SK-N-SH (cell line): ENCODE measurements around the gene CENPU. TPM values are rescaled to one million over a fixed set of nuclear protein-coding genes. Genes with fewer than 3 reads are reported as not detected.

ENCODE experiments used
- CTCF ChIA-PET: fragments of 300-600, 350-600 bp; formaldehyde crosslinking; extraction: SDS; loops from one replicate; lab custom pipeline; 2021; lab: Yijun Ruan, JAX
- POLR2A ChIA-PET: fragments of 350-600 bp; sonication (Branson Sonifier 250); formaldehyde crosslinking; extraction: SDS; loops from one replicate; lab custom pipeline; 2020; ENCODE audit warnings: antibody characterized with exemption, inconsistent platforms; lab: Yijun Ruan, JAX
- DNase-seq: peaks from one replicate; pipeline ENCODE4 v3.0.0; 2012
- H2AFZ ChIP-seq: fragments of 200-600 bp; sonication (generic); 2 replicates; pipeline ENCODE4 v1.8.1; 2016; ENCODE audit warnings: antibody characterized with exemption, mild to moderate bottlenecking, low read depth
- H3F3A ChIP-seq: fragments of 200-600 bp; sonication (generic); replicated peaks from 2 replicates; pipeline ENCODE3; 2016; ENCODE audit warnings: antibody characterized with exemption, mild to moderate bottlenecking; ENCODE audit not compliant: insufficient read depth
- H3K27ac ChIP-seq, 2 experiments: fragments of 200-500 bp in 1 of 2; fragments of 200-600 bp in 1 of 2; sonication (Bioruptor generic) in 1 of 2; sonication (generic), shearing (Covaris generic) in 1 of 2; 2 replicates each; pipeline versions ENCODE4 v1.5.1 to v1.6.1; 2014 to 2016; ENCODE audit warnings: low read depth in 2 of 2, inconsistent platforms in 1 of 2, low read length in 1 of 2, mild to moderate bottlenecking in 1 of 2, mixed read lengths in 1 of 2
- H3K27me3 ChIP-seq: fragments of 200-600 bp; sonication (generic), shearing (Covaris generic); 2 replicates; pipeline ENCODE4 v1.6.1; 2016; ENCODE audit warnings: mixed run types; ENCODE audit not compliant: insufficient read depth
- H3K36me3 ChIP-seq, 2 experiments: fragments of 200-500 bp in 1 of 2; fragments of 200-600 bp in 1 of 2; sonication (Bioruptor generic) in 1 of 2; sonication (generic) in 1 of 2; replicated peaks in 1 of 2; 2 replicates each; pipeline versions ENCODE3 to v1.5.1; 2014 to 2016; ENCODE audit warnings: low read length in 1 of 2, mild to moderate bottlenecking in 1 of 2; ENCODE audit not compliant: insufficient read depth in 2 of 2, control insufficient read depth in 1 of 2
- H3K4me1 ChIP-seq, 2 experiments: fragments of 200-500 bp in 1 of 2; fragments of 200-600 bp in 1 of 2; sonication (Bioruptor generic) in 1 of 2; sonication (generic), shearing (Covaris generic) in 1 of 2; 2 replicates each; pipeline versions ENCODE4 v1.5.1 to v1.6.1; 2014 to 2016; ENCODE audit warnings: low read depth in 1 of 2, low read length in 1 of 2, mixed run types in 1 of 2; ENCODE audit not compliant: insufficient read depth in 2 of 2, control insufficient read depth in 1 of 2
- H3K4me2 ChIP-seq: fragments of 200-600 bp; sonication (generic), shearing (Covaris generic); 2 replicates; pipeline ENCODE4 v1.6.1; 2017; ENCODE audit warnings: mixed run types
- H3K4me3 ChIP-seq, 2 experiments: fragments of 200-500 bp in 1 of 2; fragments of 200-600 bp in 1 of 2; sonication (Bioruptor generic) in 1 of 2; sonication (generic), shearing (Covaris generic) in 1 of 2; 2 replicates each; pipeline versions ENCODE4 v1.5.1 to v1.8.1; 2014 to 2016; ENCODE audit warnings: low read depth in 2 of 2, inconsistent platforms in 1 of 2, low read length in 1 of 2, mild to moderate bottlenecking in 1 of 2, mixed read lengths in 1 of 2, moderate library complexity in 1 of 2
- H3K79me2 ChIP-seq: fragments of 200-600 bp; sonication (generic); 2 replicates; pipeline ENCODE4 v1.8.1; 2017; ENCODE audit warnings: mild to moderate bottlenecking; ENCODE audit not compliant: insufficient read depth
- H3K9ac ChIP-seq: fragments of 200-600 bp; sonication (generic); 2 replicates; pipeline ENCODE4 v1.6.1; 2017; ENCODE audit warnings: mixed run types
- H3K9me2 ChIP-seq: fragments of 200-600 bp; sonication (generic); 2 replicates; pipeline ENCODE4 v1.6.1; 2017; ENCODE audit warnings: mixed run types
- H3K9me3 ChIP-seq: fragments of 200-600 bp; sonication (generic); 2 replicates; pipeline ENCODE4 v1.6.1; 2017; ENCODE audit warnings: mixed run types, mild to moderate bottlenecking, moderate library complexity
- H4K20me1 ChIP-seq: fragments of 200-600 bp; sonication (generic); 2 replicates; pipeline ENCODE4 v1.6.1; 2017; ENCODE audit warnings: mild to moderate bottlenecking, mixed run types; ENCODE audit not compliant: insufficient read depth
- CHD2 ChIP-seq: fragments of 150-350 bp; IDR thresholded peaks from 2 replicates; pipeline ENCODE4 v1.6.1; 2018; ENCODE audit warnings: low read length; ENCODE audit not compliant: partially characterized antibody
- EP300 ChIP-seq, 2 experiments: IDR thresholded peaks; 2 replicates each; pipeline versions ENCODE4 v1.4.0 to v1.6.1; 2012; ENCODE audit warnings: borderline replicate concordance in 1 of 2, low read depth in 1 of 2, low read length in 1 of 2
- FOXM1 ChIP-seq: IDR thresholded peaks from 2 replicates; pipeline ENCODE4 v1.4.0; 2012; ENCODE audit warnings: low read depth, mild to moderate bottlenecking
- MEF2A ChIP-seq: IDR thresholded peaks from 2 replicates; pipeline ENCODE4 v1.4.0; 2012; ENCODE audit warnings: low read depth, borderline replicate concordance
- MXI1 ChIP-seq: IDR thresholded peaks from 2 replicates; pipeline ENCODE4 v1.6.1; 2012; ENCODE audit warnings: mild to moderate bottlenecking, low read depth, low read length, improper control_type of control experiment
- RCOR1 ChIP-seq: fragments of 150-350 bp; IDR thresholded peaks from 2 replicates; pipeline ENCODE4 v1.6.1; 2017; ENCODE audit warnings: antibody characterized with exemption, low read length
- TAF1 ChIP-seq: IDR thresholded peaks from 2 replicates; pipeline ENCODE4 v1.6.1; 2012; ENCODE audit warnings: low read depth, mild to moderate bottlenecking, low read length, moderate library complexity, borderline replicate concordance
- YY1 ChIP-seq: IDR thresholded peaks from 2 replicates; pipeline ENCODE4 v1.4.0; 2012; ENCODE audit warnings: low read depth, mild to moderate bottlenecking
- WGBS: methylation state at CpG from one replicate; pipeline ENCODE4 v1.1.6; 2017; ENCODE audit warnings: low lambda C conversion rate; 5-methylcytosine and 5-hydroxymethylcytosine counted together
- polyA plus RNA-seq, 3 experiments: library from polyadenylated mRNA; depleted of rRNA; stranded (reverse); fragments of >200 nt; gene quantifications; 2 replicates each; pipeline ENCODE4 v1.2.3, GENCODE V29; 2012
- TF ChIP-seq, protein P1 (sequence below): fragments of 150-350 bp; IDR thresholded peaks from 2 replicates; pipeline ENCODE4 v1.6.1; 2016; ENCODE audit warnings: mild to moderate bottlenecking, low read depth, low read length
- TF ChIP-seq, protein P2 (sequence below): IDR thresholded peaks from 2 replicates; pipeline ENCODE4; 2012

Gene CENPU
- polyA plus RNA-seq, 1 of the 3 experiments (the other 2 are of a cell fraction) = 8.7 TPM

DNA sequence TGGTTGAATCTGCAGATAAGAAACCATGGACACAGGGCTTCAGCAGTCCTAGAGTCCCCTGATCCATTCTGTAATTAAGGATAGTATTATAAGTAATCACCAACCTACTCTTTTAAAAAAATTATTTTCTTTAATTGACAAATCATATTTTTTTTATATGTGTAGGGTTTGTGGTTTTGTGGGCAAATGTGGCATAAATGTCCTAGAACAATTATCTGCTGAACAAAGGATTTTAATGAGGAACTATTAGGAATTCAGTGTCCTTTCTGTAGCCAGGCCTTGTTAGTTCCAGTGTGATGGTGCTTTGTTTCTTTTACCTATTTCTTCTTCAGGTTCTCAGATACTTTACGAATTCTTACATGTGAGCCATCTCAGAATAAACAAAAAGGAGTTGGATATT is 52.0 kb downstream of the CENPU start:
- WGBS = 94% methylated on average over 1 of the region's 1 CpG
- H3K9me2 ChIP-seq = no peaks in the 10 kb centered on the region

DNA sequence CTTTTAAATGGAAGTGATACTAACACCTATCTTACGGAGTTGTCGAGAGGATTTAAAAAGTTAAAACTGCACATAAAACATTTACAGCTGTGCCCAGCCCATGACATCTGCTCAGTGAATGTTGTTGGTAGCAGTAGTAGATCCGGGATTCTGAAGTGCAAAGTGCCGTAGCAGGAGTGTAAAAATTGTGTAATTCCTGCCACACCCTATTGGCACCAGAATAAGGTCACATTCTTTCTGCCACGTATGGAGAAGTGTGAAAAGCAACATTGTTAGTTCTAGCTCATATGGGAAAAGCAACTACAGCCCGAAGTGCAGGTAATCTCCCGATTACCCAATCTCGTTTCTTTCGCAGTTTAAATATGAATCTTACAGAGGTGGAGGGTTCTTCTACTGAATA is 53.2 kb downstream of the CENPU start:
- Histone ChIP-seq H2AFZ (no peak overlapping the region), H3K4me1 (no peaks in the 10 kb centered on the region), H3K27me3 (no peaks in the 10 kb centered on the region), H3K36me3 (peaks cover 0 to 3% of the 10 kb centered on the region in 2 experiments), H3K4me2 (no peak overlapping the region), H3K27ac (no peak overlapping the region), H3K9me2 (no peaks in the 10 kb centered on the region), H4K20me1 (no peaks in the 10 kb centered on the region), H3K79me2 (no peaks in the 10 kb centered on the region), H3F3A (no peaks in the 10 kb centered on the region), H3K9me3 (no peaks in the 10 kb centered on the region), H3K4me3 (no peak overlapping the region), H3K9ac (no peak overlapping the region)
- WGBS = 90% methylated on average over 9 of the region's 9 CpGs
- POLR2A ChIA-PET = no interaction called here
- TF ChIP-seq EP300 (IDR thresholded peaks at IDR 0.05; ENCODE audit: borderline replicate concordance in 1 of 2, low read depth in 1 of 2, low read length in 1 of 2) (no peak), YY1 (no peak), RCOR1 (no peak), TAF1 (no peak)
- TF ChIP-seq, protein P1, sequence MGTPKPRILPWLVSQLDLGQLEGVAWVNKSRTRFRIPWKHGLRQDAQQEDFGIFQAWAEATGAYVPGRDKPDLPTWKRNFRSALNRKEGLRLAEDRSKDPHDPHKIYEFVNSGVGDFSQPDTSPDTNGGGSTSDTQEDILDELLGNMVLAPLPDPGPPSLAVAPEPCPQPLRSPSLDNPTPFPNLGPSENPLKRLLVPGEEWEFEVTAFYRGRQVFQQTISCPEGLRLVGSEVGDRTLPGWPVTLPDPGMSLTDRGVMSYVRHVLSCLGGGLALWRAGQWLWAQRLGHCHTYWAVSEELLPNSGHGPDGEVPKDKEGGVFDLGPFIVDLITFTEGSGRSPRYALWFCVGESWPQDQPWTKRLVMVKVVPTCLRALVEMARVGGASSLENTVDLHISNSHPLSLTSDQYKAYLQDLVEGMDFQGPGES = no peak
- TF ChIP-seq, protein P2, sequence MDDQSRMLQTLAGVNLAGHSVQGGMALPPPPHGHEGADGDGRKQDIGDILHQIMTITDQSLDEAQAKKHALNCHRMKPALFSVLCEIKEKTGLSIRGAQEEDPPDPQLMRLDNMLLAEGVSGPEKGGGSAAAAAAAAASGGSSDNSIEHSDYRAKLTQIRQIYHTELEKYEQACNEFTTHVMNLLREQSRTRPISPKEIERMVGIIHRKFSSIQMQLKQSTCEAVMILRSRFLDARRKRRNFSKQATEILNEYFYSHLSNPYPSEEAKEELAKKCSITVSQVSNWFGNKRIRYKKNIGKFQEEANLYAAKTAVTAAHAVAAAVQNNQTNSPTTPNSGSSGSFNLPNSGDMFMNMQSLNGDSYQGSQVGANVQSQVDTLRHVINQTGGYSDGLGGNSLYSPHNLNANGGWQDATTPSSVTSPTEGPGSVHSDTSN = no peak
- no peak for DNase-seq
- CTCF ChIA-PET = no interaction called here

More for the DNA sequence above, 52.0 kb downstream of the CENPU start:
- no peak for DNase-seq
- no peaks in the 10 kb centered on the region for H3K9me3 ChIP-seq
- H3K36me3 ChIP-seq = peaks cover 0 to 3% of the 10 kb centered on the region in 2 experiments
- H3K27ac ChIP-seq = no peak overlapping the region
- H3F3A ChIP-seq = no peaks in the 10 kb centered on the region
- no peak overlapping the region for H2AFZ ChIP-seq
- H3K4me1 ChIP-seq = no peaks in the 10 kb centered on the region
- no peak overlapping the region for H3K4me2 ChIP-seq
- no peak for TF ChIP-seq MEF2A
- no peak for TF ChIP-seq CHD2
- TF ChIP-seq RCOR1 = no peak
- TF ChIP-seq MXI1 = no peak
- no peak for TF ChIP-seq FOXM1
- CTCF ChIA-PET = no interaction called here
- no peak overlapping the region for H3K4me3 ChIP-seq
- no peak overlapping the region for H3K9ac ChIP-seq
- H3K27me3 ChIP-seq = no peaks in the 10 kb centered on the region
- H4K20me1 ChIP-seq = no peaks in the 10 kb centered on the region
- H3K79me2 ChIP-seq = no peaks in the 10 kb centered on the region
- POLR2A ChIA-PET = no interaction called here
